ENCODE data around the gene LIM2. TPM values are rescaled to one million over a fixed set of nuclear protein-coding genes. Genes with fewer than 3 reads are reported as not detected.

The LIM2 gene
- total and polyA plus RNA-seq, 2 experiments from 2014 or later: not detected

GRCh38 chr19:51433043-51433442, 45.3 kb upstream of the LIM2 start:
- Mint-ChIP-seq H3K27ac (no peak overlapping the region), H3K27me3 (ENCODE audit: insufficient read depth, low read depth, poor library complexity) (peaks cover 4% of the 10 kb centered on the region), H3K4me1 (no peaks in the 10 kb centered on the region; the same call in 2 of the 3 replicates), H3K36me3 (ENCODE audit: low read depth) (no peaks in the 10 kb centered on the region; the same call in 2 of the 3 replicates), H3K9me3 (peaks cover 19% of the 10 kb centered on the region; the same call in 2 of the 3 replicates), H3K4me3 (no peak overlapping the region)
- no peaks in the 10 kb centered on the region for H3K4me1 ChIP-seq (ENCODE audit: insufficient read depth)
- no peaks in the 10 kb centered on the region for H3K36me3 ChIP-seq (ENCODE audit: insufficient read depth)
- H4K20me1 ChIP-seq (replicated peaks; ENCODE audit: insufficient read depth): no peaks in the 10 kb centered on the region
- H3K4me3 ChIP-seq: no peak overlapping the region
- H2AFZ ChIP-seq: no peak overlapping the region
- DNase-seq (ENCODE audit: low spot score): no peak
- TF ChIP-seq ZNF114 (CRISPR knock-in tag; IDR thresholded peaks at IDR 0.05): no peak
- TF ChIP-seq POLR2AphosphoS5 (IDR thresholded peaks at IDR 0.05; ENCODE audit: low read depth): no peak
- no peak for TF ChIP-seq ZNF462 (CRISPR knock-in tag; IDR thresholded peaks at IDR 0.05)
- TF ChIP-seq JUNB (IDR thresholded peaks at IDR 0.05; ENCODE audit: unreplicated experiment): no peak
- no peak for TF ChIP-seq REST (IDR thresholded peaks at IDR 0.05; ENCODE audit: unreplicated experiment)
- TF ChIP-seq ETS1 (IDR thresholded peaks at IDR 0.05): no peak
- TF ChIP-seq CTCF (conservative IDR thresholded peaks at IDR 0.05; ENCODE audit: low read depth in 2 of 2): no peak
- TF ChIP-seq ZNF331 (CRISPR knock-in tag; IDR thresholded peaks at IDR 0.05; ENCODE audit: low read depth): no peak
- TF ChIP-seq STAT1 (IDR thresholded peaks at IDR 0.05; ENCODE audit: unreplicated experiment): no peak
- no peak for TF ChIP-seq CREB1 (CRISPR knock-in tag; IDR thresholded peaks at IDR 0.05; ENCODE audit: low read depth)
- no peak for TF ChIP-seq EZH2 (IDR thresholded peaks at IDR 0.05; ENCODE audit: low read depth, unreplicated experiment)
- TF ChIP-seq EZH2phosphoT487 (IDR thresholded peaks at IDR 0.05; ENCODE audit: unreplicated experiment): no peak
- TF ChIP-seq NANOG (IDR thresholded peaks at IDR 0.05; ENCODE audit: borderline replicate concordance): no peak
- H3K79me2 ChIP-seq (replicated peaks; ENCODE audit: insufficient read depth): no peaks in the 10 kb centered on the region
- no peaks in the 10 kb centered on the region for H3K27me3 ChIP-seq (ENCODE audit: insufficient read depth)
- no peaks in the 10 kb centered on the region for H3F3A ChIP-seq (replicated peaks; ENCODE audit: low read depth)
- H3K4me2 ChIP-seq: no peak overlapping the region
- H3K27ac ChIP-seq (ENCODE audit: low read depth): no peak overlapping the region
- H3K9me2 ChIP-seq (ENCODE audit: insufficient read depth): no peaks in the 10 kb centered on the region
- no peak for ATAC-seq
